Right atrium auricular region (tissue), 2 donors: Measurements from ENCODE around the gene ZNF516. TPM values are rescaled to one million over a fixed set of nuclear protein-coding genes. Genes with fewer than 3 reads are reported as not detected.

Experiments used
- DNase-seq: peaks from one replicate; pipeline ENCODE4 v3.0.0-alpha.2; 2019; ENCODE audit warnings: low spot score
- H3K27ac ChIP-seq, 2 donors: fragments of 200-600 bp; sonication (generic); 1 replicate in 1 of 2; 2 replicates in 1 of 2; pipeline ENCODE4 v1.5.1; 2016 to 2019
- H3K27me3 ChIP-seq, 2 donors: fragments of 200-600 bp; sonication (generic); one replicate each; pipeline versions ENCODE4 v1.5.1 to v1.6.0; 2017 to 2019
- H3K36me3 ChIP-seq: fragments of 200-600 bp; sonication (generic); one replicate; pipeline ENCODE4 v1.5.1; 2016
- H3K4me1 ChIP-seq, 2 donors: fragments of 200-600 bp; sonication (generic); one replicate each; pipeline versions ENCODE4 v1.5.1 to v1.6.0; 2017 to 2019
- H3K4me3 ChIP-seq, 2 donors: fragments of 200-600 bp; sonication (generic); 1 replicate in 1 of 2; 2 replicates in 1 of 2; pipeline ENCODE4 v1.5.1; 2017 to 2019; ENCODE audit warnings: mild to moderate bottlenecking in 1 of 2, moderate library complexity in 1 of 2
- H3K9me3 ChIP-seq, 2 donors: fragments of 200-600 bp; sonication (generic); one replicate each; pipeline ENCODE4 v1.5.1; 2019
- CTCF ChIP-seq, 2 donors: fragments of 200-600 bp; sonication (generic); IDR thresholded peaks; one replicate each; pipeline ENCODE4 v1.5.1; 2019; ENCODE audit warnings: antibody characterized with exemption in 2 of 2
- total RNA-seq, 2 donors: library from RNA; depleted of rRNA; stranded (reverse); fragments of >200 nt; gene quantifications; one replicate each; pipeline ENCODE4 v1.1.0, GENCODE V29; 2016

The ZNF516 gene
- total RNA-seq, 2 donors from 2014 or later, result 11.0 to 14.0 TPM

GRCh38 chr18:76435316-76435989 is 59.6 kb downstream of the ZNF516 start:
- Histone ChIP-seq H3K4me1 (peaks cover 0 to 5% of the 10 kb centered on the region in 2 donors), H3K36me3 (peaks cover 15% of the 10 kb centered on the region), H3K4me3 (no peak overlapping the region), H3K27ac (no peak overlapping the region), H3K9me3 (no peaks in the 10 kb centered on the region), H3K27me3 (no peaks in the 10 kb centered on the region)
- TF ChIP-seq CTCF (IDR thresholded peaks at IDR 0.05), result peak in 1 of 2 donors; percentile 15
- no peak for DNase-seq

- Histone ChIP-seq H3K27ac (no peak overlapping the region), H3K9me3 (no peaks in the 10 kb centered on the region), H3K36me3 (peaks cover 5% of the 10 kb centered on the region), H3K4me3 (no peak overlapping the region), H3K4me1 (peaks cover 0 to 13% of the 10 kb centered on the region in 2 donors), H3K27me3 (no peaks in the 10 kb centered on the region)
- no peak for DNase-seq
- TF ChIP-seq CTCF (IDR thresholded peaks at IDR 0.05), result no peak
Measured at GRCh38 chr18:76434452-76434851, 60.6 kb downstream of the ZNF516 start.

GRCh38 chr18:76433788-76434187 is 61.3 kb downstream of the ZNF516 start:
- no peaks in the 10 kb centered on the region for H3K36me3 ChIP-seq
- no peak for TF ChIP-seq CTCF (IDR thresholded peaks at IDR 0.05)
- peaks cover 0 to 20% of the 10 kb centered on the region in 2 donors for H3K4me1 ChIP-seq
- no peaks in the 10 kb centered on the region for H3K9me3 ChIP-seq
- H3K4me3 ChIP-seq, result no peak overlapping the region
- no peak for DNase-seq
- no peaks in the 10 kb centered on the region for H3K27me3 ChIP-seq
- no peak overlapping the region for H3K27ac ChIP-seq

- TF ChIP-seq CTCF (IDR thresholded peaks at IDR 0.05), result no peak
- H3K36me3 ChIP-seq, result no peaks in the 10 kb centered on the region
- DNase-seq, result no peak
- peaks cover 0 to 24% of the 10 kb centered on the region in 2 donors for H3K4me1 ChIP-seq
- no peak overlapping the region for H3K27ac ChIP-seq
- H3K9me3 ChIP-seq, result no peaks in the 10 kb centered on the region
- H3K27me3 ChIP-seq, result no peaks in the 10 kb centered on the region
- no peak overlapping the region for H3K4me3 ChIP-seq
Measured at GRCh38 chr18:76432970-76433767, 61.9 kb downstream of the ZNF516 start.

- H3K9me3 ChIP-seq, result no peaks in the 10 kb centered on the region
- no peak overlapping the region for H3K4me3 ChIP-seq
- H3K36me3 ChIP-seq, result no peaks in the 10 kb centered on the region
- H3K4me1 ChIP-seq, result peaks cover 0 to 24% of the 10 kb centered on the region in 2 donors
- no peak for TF ChIP-seq CTCF (IDR thresholded peaks at IDR 0.05)
- H3K27me3 ChIP-seq, result no peaks in the 10 kb centered on the region
- no peak for DNase-seq
- H3K27ac ChIP-seq, result no peak overlapping the region
Measured at GRCh38 chr18:76432274-76432755, 62.7 kb downstream of the ZNF516 start.
